DOHH2 (cell line): ENCODE measurements around the gene FASTKD3.

Experiments
- EZH2phosphoT487 ChIP-seq: fragments of 200-600 bp; sonication (generic); IDR thresholded peaks from 2 replicates; pipeline ENCODE4 v1.6.1; 2017; ENCODE audit warnings: borderline replicate concordance, mild to moderate bottlenecking, antibody characterized with exemption, low read length, moderate library complexity, mixed read lengths
- TF ChIP-seq, protein P1 (sequence below): fragments of 200-600 bp; sonication (generic); IDR thresholded peaks from one replicate; pipeline ENCODE4 v1.5.1; 2014; ENCODE audit warnings: antibody characterized with exemption, mild to moderate bottlenecking, low read depth, low read length; ENCODE audit not compliant: poor library complexity, severe bottlenecking

DNA sequence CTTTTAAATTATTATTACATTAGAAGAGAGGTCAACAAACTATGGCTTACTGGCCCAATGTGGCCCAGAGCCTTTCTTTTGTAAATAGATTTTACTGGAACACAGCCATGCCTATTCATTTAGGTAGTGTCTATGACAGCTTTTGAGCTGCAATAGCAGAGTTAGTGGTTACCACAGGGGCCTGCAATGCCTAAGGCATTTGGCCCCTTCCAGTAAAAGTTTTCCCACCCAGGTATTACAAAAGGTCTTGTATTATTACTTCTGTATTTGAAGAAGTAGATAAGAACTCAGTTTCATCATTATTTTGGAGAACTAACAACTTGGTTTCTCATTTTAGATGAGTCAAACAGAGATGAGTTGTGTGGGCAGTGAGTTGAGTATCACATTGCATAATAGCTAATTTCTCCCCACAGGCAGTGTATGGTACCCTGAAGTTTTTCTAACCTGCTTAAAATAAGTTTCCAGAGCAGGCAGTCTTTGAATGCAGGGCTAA lies 9.6 kb upstream of the FASTKD3 start:
- TF ChIP-seq, protein P1, sequence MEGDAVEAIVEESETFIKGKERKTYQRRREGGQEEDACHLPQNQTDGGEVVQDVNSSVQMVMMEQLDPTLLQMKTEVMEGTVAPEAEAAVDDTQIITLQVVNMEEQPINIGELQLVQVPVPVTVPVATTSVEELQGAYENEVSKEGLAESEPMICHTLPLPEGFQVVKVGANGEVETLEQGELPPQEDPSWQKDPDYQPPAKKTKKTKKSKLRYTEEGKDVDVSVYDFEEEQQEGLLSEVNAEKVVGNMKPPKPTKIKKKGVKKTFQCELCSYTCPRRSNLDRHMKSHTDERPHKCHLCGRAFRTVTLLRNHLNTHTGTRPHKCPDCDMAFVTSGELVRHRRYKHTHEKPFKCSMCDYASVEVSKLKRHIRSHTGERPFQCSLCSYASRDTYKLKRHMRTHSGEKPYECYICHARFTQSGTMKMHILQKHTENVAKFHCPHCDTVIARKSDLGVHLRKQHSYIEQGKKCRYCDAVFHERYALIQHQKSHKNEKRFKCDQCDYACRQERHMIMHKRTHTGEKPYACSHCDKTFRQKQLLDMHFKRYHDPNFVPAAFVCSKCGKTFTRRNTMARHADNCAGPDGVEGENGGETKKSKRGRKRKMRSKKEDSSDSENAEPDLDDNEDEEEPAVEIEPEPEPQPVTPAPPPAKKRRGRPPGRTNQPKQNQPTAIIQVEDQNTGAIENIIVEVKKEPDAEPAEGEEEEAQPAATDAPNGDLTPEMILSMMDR, result no peak
- no peak for TF ChIP-seq EZH2phosphoT487
